GM12865 (cell line): ENCODE measurements around the gene DDIT4.

Experiments
- DNase-seq: peaks from one replicate; pipeline ENCODE4 v3.0.0; 2010; ENCODE audit warnings: low read depth
- H3K4me3 ChIP-seq: 2 replicates; pipeline ENCODE4 v1.5.1; 2011; ENCODE audit warnings: mild to moderate bottlenecking, low read depth, low read length, control low read depth
- CTCF ChIP-seq: IDR thresholded peaks from 2 replicates; pipeline ENCODE4 v1.5.1; 2011; ENCODE audit warnings: low read length, control low read depth, low read depth, inconsistent platforms; ENCODE audit not compliant: insufficient read depth; ENCODE audit errors: missing control alignments

DDIT4 gene

GRCh38 chr10:72322030-72322279, 48.2 kb downstream of the DDIT4 start:
- H3K4me3 ChIP-seq, result no peak overlapping the region
- TF ChIP-seq CTCF, result no peak
- DNase-seq, result no peak

GRCh38 chr10:72322280-72323058, 48.7 kb downstream of the DDIT4 start:
- no peak for TF ChIP-seq CTCF
- no peak for DNase-seq
- H3K4me3 ChIP-seq, result no peak overlapping the region

- TF ChIP-seq CTCF, result no peak
- DNase-seq, result no peak
- no peak overlapping the region for H3K4me3 ChIP-seq
These were observed 49.5 kb downstream of the DDIT4 start for GRCh38 chr10:72323108-72323749.

- DNase-seq, result no peak
- no peak overlapping the region for H3K4me3 ChIP-seq
- TF ChIP-seq CTCF, result no peak
These were observed 50.1 kb downstream of the DDIT4 start for GRCh38 chr10:72323771-72324191.
